GM18517 (cell line): ENCODE results near the gene MAP2K7.
"Not testable (repeated sequence)": the region's sequence is repeated elsewhere in the genome, so short reads cannot be mapped to it uniquely, and the experiment has no call there.

Experiments used
- ATAC-seq: cut with Tn5 transposase; IDR thresholded peaks from one replicate; pipeline ENCODE4 v1.9.1; 2021; ENCODE audit warnings: mild to moderate bottlenecking, moderate library complexity; ENCODE audit not compliant: unreplicated experiment

The MAP2K7 gene

DNA sequence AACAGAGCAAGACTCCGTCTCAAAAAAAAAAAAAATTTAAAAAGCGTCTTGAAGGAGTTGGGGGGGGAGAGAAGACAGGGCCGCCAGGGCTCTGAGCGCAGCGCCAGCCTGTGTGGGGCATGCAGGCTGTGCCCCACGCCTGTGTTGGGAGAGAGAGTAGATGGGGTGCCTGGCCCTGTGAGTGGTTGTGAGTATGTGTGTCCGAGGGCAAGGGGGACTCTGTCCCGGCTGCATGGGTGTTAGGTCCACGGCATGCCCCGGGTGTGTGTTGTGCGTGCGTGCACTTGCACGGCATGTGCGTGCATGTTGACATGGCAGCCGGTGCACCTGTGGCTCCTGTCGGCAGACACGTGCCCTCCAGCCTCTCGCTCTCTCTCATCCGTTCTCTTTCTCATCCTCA lies 3.4 kb downstream of the MAP2K7 start:
- no peak for ATAC-seq

DNA sequence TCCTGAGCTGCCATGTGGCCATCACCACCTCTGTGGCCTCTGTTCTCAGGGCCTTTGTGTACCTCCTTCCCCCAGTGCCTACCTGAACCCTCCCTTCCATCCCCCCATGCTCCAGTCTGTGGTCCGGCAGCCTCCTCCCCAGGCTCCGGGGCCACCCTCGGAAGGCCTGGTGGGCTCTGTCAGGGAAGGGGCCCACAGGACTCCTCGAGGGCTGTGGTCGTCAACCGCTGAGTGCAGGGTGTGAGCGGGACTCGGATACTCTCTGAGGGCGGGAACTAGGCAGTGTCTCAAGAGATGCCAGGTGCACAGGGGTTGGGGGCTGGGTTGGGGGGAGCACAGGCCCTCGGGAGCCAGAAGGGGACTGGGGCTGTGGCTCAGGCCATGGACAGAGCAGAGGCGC lies 3.9 kb downstream of the MAP2K7 start:
- ATAC-seq, result no peak

DNA sequence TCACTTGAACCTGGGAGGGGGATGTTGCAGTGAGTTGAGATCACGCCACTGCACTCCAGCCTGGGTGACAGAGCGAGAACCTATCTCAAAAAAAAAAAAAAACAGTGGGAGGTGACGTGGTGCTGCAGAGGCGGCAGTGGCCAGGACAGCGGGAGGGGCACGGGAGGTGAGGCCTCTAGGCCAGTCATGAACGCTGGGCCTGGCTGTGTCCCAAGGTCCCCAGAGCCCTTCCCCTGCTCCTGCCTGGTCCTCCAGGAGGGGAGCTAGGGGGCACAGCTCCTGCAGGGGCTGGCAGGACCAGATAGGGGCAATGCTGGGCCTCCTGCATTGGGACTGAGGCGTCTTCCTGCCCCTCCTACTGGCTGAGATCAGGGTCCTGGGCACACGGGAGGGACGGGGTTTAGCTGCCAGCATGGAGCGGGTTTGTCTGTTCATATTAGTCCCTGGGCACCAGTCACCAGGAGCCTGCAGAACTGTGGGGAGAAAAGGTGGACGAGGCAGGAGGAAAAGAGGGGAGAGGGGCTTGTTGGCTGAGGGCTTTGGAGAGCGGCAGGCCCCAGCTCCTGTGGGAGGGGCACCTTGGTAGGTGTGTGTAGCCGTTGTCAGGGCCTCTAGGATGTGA lies 4.5 kb downstream of the MAP2K7 start:
- no peak for ATAC-seq

DNA sequence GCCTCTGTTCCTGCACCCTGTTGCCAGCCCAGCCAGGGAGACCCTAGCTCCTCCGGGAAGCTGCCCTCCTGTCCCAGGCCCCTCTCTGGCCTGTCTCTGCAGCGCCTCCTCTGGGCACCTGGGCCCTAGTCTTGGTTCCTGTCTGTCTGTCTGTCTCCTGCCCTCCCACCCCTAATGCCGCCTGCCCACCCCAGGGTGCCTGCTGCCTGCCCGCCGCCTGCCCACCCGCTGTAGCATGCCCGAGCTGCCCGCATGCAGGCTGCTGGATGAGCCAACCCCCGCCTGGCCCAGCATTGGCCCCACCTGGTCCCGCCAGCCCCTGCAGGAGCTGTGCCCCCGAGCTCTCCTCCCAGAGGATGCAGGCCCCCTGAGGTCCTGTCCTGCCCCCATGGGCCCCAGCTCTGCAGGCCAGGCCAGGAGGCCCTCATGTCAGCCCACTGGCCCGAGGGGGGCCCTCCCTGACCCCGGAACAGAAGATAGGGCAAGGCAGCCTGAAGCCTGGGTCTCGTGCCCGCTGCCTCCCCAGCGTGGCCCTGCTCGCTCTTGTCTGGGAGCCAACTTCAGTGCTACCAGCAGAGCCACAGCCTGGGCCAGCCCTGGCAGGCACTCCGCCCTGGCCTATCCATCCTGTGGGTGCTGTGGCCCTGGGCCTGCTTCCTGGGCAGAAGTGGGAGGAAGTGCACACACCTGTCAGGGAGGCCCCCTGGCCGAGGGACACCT lies 5.2 kb downstream of the MAP2K7 start:
- no peak for ATAC-seq

DNA sequence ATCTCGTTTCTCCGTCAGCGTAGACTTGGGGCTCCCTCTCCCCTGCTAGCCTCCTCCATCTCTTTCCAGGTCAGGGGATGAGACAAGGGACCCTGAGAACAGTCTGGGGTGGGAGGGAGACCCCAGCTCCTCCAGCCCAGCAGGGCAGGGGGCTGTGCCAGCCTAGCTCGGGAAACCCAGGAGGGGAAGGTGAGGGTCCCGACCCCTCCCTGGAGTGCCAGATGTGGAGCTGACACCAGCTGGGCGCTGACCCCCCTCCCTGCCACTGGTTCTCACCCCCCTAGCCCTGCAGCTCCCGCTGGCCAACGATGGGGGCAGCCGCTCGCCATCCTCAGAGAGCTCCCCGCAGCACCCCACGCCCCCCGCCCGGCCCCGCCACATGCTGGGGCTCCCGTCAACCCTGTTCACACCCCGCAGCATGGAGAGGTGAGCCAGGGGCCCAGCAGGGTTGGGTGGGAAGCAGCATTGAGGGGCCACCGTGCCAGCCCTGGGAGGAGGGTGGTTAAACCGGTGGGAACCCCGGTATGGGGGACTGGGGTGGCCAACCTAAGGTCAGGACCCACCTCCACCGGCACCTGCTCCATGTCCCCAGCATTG lies 5.9 kb downstream of the MAP2K7 start:
- ATAC-seq, result no peak

DNA sequence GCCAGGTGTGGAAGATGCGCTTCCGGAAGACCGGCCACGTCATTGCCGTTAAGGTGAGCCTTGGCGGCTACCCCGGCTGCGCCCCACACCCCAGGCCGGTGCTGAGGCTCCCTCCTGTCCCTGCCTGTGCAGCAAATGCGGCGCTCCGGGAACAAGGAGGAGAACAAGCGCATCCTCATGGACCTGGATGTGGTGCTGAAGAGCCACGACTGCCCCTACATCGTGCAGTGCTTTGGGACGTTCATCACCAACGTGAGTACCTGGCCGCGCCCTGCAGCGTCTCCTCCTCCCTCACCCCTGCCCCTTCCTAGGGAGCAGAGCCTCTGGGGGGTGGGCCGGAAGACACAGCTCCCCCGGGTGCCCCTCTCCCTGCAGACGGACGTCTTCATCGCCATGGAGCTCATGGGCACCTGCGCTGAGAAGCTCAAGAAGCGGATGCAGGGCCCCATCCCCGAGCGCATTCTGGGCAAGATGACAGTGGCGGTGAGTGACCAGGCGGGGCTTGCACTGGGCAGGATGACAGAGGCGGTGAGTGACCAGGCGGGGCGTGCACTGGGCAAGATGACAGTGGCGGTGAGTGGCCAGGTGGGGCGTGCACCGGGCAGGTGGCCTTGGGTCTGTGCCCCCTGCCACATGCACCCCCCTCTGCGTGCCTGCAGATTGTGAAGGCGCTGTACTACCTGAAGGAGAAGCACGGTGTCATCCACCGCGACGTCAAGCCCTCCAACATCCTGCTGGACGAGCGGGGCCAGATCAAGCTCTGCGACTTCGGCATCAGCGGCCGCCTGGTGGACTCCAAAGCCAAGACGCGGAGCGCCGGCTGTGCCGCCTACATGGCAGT lies 6.9 kb downstream of the MAP2K7 start:
- no peak for ATAC-seq

DNA sequence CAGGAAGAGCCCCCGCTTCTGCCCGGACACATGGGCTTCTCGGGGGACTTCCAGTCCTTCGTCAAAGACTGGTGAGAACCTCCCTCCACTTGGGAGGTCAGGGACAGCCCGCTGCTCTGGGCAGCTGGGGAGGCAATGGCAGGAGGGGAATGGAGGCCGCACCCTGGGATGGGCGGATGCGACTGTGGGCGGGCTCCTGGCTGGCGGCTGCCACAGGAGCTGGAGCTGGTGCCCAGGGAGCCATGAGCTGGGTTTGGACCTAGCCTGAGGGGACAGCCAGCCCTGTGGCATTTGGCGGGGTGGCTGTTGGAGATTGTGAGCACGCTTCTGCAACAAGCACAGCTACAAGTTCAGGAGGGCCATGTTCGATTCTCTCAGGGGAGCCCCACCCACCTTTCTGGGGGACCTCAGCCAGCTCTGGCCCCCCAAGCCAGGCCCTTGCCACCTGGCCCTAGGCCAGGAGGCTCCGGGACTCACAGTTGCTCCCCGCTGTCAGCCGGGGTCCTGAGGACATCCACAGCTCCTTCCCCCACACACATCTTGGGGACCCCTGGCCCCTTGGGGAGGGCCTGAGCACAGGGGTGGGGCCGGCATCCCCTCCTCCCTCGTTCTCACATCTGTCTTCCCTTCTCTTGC lies 7.9 kb downstream of the MAP2K7 start:
- ATAC-seq, result no peak

DNA sequence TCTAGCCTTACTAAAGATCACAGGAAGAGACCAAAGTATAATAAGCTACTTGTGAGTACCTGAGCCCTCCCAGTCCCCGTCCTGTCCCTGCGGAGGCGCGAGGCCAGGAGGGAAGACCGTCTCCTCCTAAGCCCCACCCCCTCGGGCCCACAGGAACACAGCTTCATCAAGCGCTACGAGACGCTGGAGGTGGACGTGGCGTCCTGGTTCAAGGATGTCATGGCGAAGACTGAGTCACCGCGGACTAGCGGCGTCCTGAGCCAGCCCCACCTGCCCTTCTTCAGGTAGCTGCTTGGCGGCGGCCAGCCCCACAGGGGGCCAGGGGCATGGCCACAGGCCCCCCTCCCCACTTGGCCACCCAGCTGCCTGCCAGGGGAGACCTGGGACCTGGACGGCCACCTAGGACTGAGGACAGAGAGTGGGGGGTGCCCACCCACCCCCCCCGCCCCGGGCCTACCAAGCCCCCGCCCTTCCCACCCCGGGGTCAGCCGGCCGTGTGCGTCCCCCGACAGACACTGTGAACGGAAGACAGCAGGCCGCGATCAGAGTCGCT lies 8.5 kb downstream of the MAP2K7 start:
- ATAC-seq, result no peak

DNA sequence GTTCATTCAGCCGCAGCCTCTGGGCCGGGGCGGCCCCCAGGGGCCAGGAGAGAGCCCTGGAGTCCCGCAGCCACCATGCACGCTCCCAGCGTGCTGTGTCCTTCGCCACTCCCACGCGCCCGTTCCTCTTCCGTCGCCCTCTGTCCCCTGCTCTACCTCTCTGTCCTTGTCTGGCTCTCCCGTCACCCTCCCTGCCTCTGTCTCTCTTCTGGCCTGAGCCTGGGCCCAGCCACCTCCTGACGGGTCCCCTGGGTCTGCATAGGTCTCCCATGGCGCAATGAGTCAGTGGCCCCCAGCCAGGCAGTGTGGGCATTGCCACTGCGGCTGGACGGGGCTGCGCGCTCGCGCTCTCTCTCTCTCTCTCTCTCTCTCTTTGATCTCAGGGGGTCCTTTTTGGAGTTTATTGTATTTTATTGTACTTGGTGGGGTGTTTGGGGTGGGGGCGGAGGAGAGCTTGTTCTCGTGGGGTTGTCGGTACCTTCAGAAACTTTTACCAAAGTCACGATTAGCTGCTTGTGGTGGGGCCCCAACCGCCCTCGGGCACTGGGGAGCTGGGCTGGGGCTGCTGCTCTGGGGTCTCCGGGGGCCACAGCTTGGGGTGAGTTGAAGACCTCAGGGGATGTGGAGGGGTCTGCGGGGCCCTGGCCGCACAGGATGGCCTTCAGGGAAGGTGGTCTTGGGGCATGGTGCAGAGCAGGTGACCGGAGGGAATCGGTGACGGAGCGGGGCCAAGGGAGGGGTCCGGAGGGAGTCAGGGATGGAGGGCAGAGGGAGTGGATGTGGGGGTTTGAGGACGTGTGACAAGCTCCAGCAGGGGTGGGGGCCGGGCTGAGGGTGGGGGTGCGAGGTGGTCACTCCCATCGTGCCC lies 9.3 kb downstream of the MAP2K7 start:
- ATAC-seq, result no peak

DNA sequence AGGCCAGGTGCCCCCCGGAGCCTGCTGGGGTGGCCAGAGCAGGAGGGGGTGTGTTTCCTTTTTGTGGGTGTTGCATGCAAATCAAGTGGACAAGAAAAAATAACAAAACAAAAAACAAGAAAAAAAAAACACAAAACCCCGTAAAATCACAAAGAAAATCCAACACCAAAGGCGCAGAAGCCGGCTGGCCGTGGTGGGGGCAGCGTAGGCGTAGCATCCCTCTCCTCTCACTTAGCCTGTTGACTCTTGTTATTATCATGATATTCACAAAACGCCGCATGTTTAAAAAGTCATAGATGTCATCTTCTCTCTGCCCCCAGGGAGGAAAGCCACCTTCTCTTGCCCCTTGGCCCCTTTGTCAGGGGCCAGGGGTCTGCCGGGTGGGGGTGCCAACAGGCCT lies 10.0 kb downstream of the MAP2K7 start:
- ATAC-seq, result no peak

DNA sequence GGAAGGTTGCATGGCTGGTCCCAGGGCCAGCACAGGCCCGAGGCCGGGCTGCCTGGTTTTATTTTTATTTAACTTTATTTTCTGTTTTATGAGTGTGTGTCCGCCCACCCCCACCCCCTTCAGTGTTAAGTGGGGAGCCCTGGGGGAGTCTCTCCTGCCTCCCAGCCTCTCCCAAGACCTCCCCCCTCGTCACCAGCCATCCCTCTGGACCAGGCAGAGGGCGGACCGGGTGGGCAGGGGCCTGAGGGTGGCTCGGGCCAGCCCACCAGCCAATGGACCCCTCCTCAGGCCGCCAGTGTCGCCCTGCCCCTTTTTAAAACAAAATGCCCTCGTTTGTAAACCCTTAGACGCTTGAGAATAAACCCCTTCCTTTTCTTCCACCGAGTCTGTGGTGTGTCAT lies 10.4 kb downstream of the MAP2K7 start:
- ATAC-seq, result no peak

DNA sequence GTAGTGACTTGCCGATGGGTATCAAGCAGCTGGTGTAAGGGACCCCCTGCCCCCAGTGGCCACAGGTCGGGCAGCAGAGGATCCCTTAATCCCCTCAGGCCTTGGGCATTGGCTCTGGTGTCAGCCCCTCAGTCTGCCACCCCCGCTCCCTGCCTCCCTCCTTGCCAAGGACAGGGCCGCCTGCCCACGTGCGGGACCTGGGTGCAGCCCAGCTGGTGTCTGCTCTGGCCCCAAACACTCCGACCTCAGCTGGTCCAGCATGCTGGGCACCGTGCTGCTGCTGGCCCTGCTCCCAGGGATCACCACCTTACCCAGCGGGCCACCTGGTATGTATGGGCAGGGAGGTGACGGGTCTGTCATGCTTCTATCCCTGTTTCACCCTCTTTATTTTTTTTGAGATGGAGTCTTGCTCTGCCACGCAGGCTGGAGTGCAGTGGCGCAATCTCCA lies 10.9 kb downstream of the MAP2K7 start, which contains the start of gene TGFBR3L:
Gene TGFBR3L (plus strand): TSS at position 233 of the 448 bp plus-strand sequence.
- ATAC-seq, result no peak

DNA sequence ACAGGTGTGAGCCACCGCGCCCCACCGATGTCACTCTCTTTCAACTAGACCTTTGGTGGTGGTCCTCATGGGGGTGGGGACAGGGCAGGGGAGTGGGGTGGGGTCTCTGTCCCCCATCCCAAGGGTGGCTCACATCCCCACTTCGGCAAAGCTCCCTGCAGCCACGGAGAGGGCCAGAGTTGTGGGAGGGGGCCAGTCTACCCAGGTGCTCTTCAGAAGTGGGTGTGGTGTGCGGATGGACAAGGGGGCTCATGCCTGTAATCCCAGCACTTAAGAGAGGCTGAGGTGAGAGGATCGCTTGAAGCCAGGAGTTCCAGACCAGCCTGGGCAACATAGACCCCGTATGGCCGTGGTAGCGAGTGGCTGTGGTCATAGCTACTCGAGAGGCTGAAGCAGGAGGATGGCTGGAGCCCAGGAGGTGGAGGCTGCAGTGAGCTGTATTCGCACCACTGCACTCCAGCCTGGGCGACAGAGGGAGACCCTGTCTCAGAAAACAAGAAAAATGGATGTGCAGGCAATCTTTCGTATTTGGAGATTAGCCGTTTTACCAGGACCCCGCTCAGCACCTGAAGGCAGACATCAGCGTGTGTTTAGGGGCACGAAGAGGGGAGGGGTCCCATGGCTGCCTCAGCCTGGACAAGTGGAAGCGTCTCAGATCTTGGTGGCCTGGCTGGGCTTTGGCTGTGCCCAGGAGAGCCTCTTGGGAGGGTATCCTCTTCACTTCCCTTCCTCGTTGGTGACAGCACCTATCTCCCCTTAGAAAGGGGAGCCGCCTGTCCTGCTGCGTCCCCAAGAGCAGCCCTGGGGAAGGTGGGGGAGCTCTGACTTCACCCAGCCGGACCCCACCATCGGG lies 11.8 kb downstream of the MAP2K7 start:
- ATAC-seq, result no peak

DNA sequence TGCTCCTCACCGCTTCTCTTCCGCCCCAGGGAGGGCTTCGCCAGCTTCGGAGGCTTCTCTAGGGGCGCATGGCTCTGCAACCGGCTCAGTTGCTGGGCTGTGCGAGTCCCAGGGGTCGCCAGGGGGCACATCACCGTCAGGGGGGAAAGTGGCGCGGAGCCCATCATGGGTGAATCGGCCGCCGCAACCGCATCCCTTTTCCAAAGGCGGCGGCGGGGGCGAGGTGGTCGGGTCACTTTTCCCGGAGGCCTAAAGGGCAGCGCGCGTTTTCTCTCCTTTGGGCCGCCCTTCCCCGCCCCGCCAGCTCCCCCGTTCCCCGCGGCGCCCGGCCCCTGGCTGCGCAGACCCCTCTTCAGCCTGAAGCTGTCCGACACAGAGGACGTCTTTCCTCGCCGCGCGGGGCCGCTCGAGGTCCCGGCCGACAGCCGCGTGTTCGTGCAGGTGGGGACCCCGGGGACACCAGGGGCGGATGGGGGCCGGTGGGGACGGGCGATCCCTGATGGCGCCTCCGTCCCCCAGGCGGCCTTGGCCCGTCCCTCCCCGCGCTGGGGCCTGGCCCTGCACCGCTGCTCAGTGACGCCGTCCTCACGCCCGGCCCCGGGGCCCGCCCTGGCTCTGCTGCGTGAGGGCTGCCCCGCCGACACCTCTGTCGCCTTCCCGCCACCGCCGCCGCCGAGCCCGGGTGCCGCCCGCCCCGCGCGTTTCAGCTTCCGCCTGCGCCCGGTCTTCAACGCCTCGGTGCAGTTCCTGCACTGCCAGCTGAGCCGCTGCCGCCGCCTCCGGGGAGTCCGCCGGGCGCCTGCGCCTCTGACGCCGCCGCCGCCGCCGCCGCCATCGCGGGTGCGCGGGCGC lies 12.7 kb downstream of the MAP2K7 start:
- ATAC-seq, result no peak

DNA sequence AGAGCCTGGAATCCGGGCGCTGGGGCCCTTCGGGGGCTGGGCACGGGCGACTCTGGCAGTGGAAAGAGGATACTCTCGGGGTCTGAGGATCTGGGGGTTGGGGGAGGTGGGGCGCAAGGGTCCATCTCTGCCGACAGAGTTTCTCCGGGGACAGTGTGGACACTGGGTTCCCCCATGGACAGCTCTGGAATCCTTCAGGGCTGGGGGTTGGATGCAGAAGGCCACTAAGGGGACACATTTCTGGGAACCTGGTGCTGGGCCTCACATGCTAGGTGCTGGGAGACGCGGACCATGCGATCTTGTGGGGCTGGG lies 13.2 kb downstream of the MAP2K7 start:
- no peak for ATAC-seq

DNA sequence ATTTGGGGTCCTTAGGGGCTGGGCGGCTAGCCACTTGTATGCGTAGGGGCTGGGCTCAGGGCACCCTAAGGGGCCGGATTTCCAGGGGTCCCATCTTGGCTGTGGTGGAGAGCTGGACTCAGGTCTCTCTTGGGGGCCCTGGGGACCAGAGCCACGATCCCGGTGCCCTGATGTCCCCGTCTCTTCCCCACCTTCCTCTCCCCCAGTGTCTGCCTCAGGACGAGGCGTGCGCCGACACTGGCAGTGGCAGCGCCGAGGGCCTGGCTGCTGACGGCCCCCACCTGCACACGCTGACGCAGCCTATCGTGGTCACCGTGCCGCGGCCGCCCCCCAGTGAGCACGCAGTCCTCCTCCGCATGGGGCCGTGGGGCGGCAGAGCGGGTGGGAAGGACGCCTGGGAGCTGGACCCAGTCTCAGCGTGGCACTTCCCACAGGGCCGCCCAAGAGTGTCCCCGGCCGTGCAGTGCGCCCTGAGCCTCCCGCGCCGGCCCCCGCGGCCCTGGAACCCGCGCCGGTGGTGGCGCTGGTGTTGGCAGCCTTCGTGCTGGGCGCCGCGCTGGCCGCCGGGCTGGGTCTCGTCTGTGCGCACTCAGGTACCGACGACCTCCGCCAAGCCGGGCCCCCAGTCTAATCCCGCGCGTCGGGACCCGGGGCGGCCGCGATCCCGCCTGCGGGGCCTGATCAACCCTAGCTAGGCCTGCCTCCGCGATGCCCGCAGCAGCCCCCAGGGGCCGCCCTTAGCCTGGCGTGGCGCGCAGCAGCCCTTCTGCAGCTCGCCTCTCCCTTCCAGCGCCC lies 13.8 kb downstream of the MAP2K7 start:
- no peak for ATAC-seq

DNA sequence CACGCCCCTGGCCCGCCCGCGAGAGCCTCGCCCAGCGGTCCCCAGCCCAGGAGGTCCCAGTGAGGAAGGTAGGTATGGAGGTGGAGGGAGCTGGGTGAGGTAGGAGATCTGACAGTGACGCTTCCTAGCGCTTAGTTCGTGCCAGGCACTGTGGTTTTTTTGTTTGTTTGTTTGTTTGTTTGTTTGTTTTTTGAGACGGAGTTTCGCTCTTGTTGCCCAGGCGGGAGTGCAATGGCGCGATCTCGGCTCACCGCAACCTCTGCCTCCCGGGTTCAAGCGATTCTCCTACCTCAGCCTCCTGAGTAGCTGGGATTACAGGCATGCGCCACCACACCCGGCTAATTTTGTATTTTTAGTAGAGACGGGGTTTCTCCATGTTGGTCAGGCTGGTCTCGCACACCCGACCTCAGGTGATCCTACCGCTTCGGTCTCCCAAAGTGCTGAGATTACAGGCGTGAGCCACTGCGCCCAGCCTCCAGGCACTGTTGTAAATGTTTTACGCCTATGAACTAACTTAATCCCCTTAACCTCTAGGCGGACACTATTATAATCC lies 14.5 kb downstream of the MAP2K7 start:
- ATAC-seq, result not testable (repeated sequence)
